AG09319 (cell line): Measurements from ENCODE around the gene TLNRD1.
A peak's percentile ranks its signal among the peaks of the same experiment; 100 is the strongest.

Experiments used
- DNase-seq: peaks from one replicate; pipeline ENCODE4 v3.0.0-alpha.2; 2010; ENCODE audit warnings: low read depth; ENCODE audit errors: extremely low read depth
- TF ChIP-seq, protein P1 (sequence below): IDR thresholded peaks from 2 replicates; pipeline ENCODE4 v1.5.1; 2011; ENCODE audit warnings: low read depth, mild to moderate bottlenecking, inconsistent platforms, low read length, moderate library complexity

TLNRD1 gene

DNA sequence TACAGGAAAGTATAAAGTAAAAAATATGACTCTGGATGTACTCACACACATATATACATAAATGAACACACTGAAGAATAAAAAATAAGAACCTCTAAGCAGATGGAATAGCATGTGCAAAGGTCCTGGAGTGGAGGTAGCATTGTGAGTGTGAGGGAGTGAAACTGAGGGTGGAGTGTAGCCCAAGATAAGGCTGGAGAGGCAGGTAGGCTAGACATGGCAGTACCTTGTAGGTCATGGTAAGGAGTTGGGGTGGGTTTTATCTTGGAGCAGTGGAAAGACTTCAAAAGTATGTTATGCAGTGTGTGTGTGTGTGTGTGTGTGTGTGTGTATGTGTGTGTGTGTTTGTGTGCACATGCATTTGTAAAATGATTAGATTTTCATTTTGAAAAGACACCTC lies 49.5 kb downstream of the TLNRD1 start:
- DNase-seq: no peak
- TF ChIP-seq, protein P1, sequence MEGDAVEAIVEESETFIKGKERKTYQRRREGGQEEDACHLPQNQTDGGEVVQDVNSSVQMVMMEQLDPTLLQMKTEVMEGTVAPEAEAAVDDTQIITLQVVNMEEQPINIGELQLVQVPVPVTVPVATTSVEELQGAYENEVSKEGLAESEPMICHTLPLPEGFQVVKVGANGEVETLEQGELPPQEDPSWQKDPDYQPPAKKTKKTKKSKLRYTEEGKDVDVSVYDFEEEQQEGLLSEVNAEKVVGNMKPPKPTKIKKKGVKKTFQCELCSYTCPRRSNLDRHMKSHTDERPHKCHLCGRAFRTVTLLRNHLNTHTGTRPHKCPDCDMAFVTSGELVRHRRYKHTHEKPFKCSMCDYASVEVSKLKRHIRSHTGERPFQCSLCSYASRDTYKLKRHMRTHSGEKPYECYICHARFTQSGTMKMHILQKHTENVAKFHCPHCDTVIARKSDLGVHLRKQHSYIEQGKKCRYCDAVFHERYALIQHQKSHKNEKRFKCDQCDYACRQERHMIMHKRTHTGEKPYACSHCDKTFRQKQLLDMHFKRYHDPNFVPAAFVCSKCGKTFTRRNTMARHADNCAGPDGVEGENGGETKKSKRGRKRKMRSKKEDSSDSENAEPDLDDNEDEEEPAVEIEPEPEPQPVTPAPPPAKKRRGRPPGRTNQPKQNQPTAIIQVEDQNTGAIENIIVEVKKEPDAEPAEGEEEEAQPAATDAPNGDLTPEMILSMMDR: no peak

DNA sequence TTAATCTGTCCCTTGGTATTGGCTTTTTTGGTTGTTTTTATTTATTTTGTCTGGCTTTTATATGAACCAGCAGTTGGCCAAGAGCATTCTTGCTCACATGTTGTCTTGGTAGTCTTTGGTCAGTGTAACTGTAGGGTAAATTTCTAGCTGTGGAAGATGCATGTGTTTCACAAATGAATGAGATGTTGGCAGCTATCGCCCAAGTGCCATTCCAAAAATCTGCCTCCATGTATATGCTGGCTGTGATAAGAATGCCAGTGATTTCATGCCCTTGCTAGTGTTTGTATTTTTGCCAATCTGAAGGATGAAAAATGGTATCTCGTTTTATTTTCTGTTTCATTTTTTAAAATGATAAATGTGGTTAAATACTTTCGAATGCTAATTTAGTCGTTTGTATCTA lies 50.1 kb downstream of the TLNRD1 start:
- TF ChIP-seq, protein P1: no peak
- no peak for DNase-seq

DNA sequence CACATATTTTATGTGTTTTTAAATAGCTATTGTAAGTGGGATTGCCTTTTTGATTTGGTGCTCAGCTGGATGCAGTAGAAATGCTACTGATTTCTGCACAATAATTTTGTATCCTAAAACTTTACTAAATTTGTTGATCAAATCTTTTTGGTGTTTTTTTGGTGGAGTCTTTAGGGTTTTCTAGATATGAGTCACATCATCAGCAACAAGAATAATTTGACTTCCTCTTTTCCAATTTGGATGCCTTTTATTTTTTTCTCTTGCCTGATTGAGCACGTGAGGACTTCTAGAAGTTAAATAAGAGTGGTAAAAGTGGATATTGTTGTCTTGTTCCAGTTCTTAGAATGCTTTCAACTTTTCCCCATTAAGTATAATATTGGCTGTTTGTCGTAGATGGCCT lies 51.3 kb downstream of the TLNRD1 start:
- DNase-seq: no peak
- TF ChIP-seq, protein P1: no peak

DNA sequence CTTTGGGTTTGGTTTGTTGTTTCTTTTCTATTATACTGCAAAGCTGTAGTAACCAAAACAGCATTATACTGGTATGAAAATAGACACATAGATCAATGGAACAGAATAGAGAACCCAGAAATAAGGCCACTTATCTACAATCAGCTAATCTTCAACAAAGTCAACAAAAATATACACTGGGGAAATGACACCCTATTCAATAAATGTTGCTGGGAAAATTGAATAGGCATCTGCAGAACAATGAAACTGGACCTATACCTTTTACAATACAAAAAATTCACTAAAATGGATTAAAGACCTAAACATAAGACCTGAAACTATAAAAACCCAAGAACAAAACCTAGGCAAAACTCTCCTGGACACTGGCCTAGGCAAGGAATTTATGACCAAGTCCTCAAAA lies 52.9 kb downstream of the TLNRD1 start:
- DNase-seq: no peak
- TF ChIP-seq, protein P1: no peak

DNA sequence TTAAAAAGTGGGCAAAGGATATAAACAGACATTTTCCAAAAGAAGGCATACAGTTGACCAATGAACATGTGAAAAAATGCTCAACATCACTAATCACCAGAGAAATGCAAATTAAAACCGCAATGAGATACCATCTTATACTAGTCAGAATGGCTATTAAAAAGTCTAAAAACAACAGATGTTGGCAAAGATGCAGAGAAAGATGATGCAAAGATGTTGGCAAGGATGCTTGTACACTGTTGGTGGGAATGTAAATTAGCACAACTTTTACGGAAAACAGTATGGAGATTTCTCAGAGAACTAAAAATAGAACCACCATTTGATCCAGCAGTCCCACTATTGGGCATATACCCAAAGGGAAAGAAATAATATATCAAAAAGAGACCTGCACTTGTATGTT lies 53.5 kb downstream of the TLNRD1 start:
- DNase-seq: peak; percentile 64
- TF ChIP-seq, protein P1: no peak
